ENCODE results near the gene TSNAX. TPM values are rescaled to one million over a fixed set of nuclear protein-coding genes. Genes with fewer than 3 reads are reported as not detected.

TSNAX gene
- total and polyA plus RNA-seq, 4 donors: 12.8 to 25.4 (median 19.6) TPM

- TF ChIP-seq EGR1 (IDR thresholded peaks at IDR 0.05; ENCODE audit: low read depth in 2 of 2) (no peak), REST (IDR thresholded peaks at IDR 0.05) (no peak), TAF1 (conservative IDR thresholded peaks at IDR 0.05) (no peak)
Observed at GRCh38 chr1:231478811-231479210, 49.7 kb upstream of the TSNAX start (continued).

GRCh38 chr1:231480008-231480407 lies 48.5 kb upstream of the TSNAX start:
- H3K4me1 ChIP-seq (ENCODE audit: control insufficient read depth in 4 of 4, insufficient read depth in 4 of 4, low read length in 3 of 4): no peaks in the 10 kb centered on the region
- no peak for DNase-seq (ENCODE audit: low spot score)
- WGBS: 98% methylated on average over 2 of the region's 2 CpGs
- H3K27me3 ChIP-seq (ENCODE audit: control insufficient read depth in 4 of 4, insufficient read depth in 4 of 4, low read length in 3 of 4): no peaks in the 10 kb centered on the region
- H3K36me3 ChIP-seq (ENCODE audit: control insufficient read depth in 4 of 4, insufficient read depth in 3 of 4, low read depth in 1 of 4, low read length in 3 of 4): no peaks in the 10 kb centered on the region
- H3K9me3 ChIP-seq (ENCODE audit: control insufficient read depth in 4 of 4, low read length in 3 of 4): no peaks in the 10 kb centered on the region
- TF ChIP-seq NR2F2 (IDR thresholded peaks at IDR 0.05) (no peak), JUND (IDR thresholded peaks at IDR 0.05) (no peak), TAF1 (conservative IDR thresholded peaks at IDR 0.05) (no peak), YY1 (IDR thresholded peaks at IDR 0.05) (no peak), FOXA1 (IDR thresholded peaks at IDR 0.05) (no peak), MAX (IDR thresholded peaks at IDR 0.05) (no peak), ZBTB33 (IDR thresholded peaks at IDR 0.05) (no peak), FOXA2 (IDR thresholded peaks at IDR 0.05) (no peak), HNF4G (IDR thresholded peaks at IDR 0.05) (no peak), SP1 (IDR thresholded peaks at IDR 0.05) (no peak), RAD21 (IDR thresholded peaks at IDR 0.05) (no peak), REST (IDR thresholded peaks at IDR 0.05) (no peak)
- H3K27ac ChIP-seq (ENCODE audit: low read depth in 1 of 2, low read length in 2 of 2): no peak overlapping the region
- no peak overlapping the region for H3K9ac ChIP-seq (ENCODE audit: low read depth in 1 of 2, low read length in 2 of 2)
- H3K4me3 ChIP-seq (ENCODE audit: low read depth in 1 of 3, low read length in 3 of 3): no peak overlapping the region

All from liver (tissue), 9 donors.